G401.6 (cell line): Measurements from ENCODE around the gene XRCC5.

Source experiments
- FAIRE-seq: peaks from 2 replicates; lab custom pipeline; 2012; peaks lifted over from hg19 to GRCh38; lab: Jason Lieb, UNC

Gene XRCC5

GRCh38 chr2:216233281-216233995 lies 124.3 kb downstream of the XRCC5 start:
- FAIRE-seq = no peak

GRCh38 chr2:216234106-216234505 lies 125.0 kb downstream of the XRCC5 start:
- no peak for FAIRE-seq

- no peak for FAIRE-seq
These were observed 126.3 kb downstream of the XRCC5 start for GRCh38 chr2:216235462-216235861.

- FAIRE-seq = no peak
These were observed 126.7 kb downstream of the XRCC5 start for GRCh38 chr2:216235896-216236295.

GRCh38 chr2:216236486-216236885 lies 127.3 kb downstream of the XRCC5 start:
- no peak for FAIRE-seq

- FAIRE-seq = no peak
These were observed 133.2 kb downstream of the XRCC5 start for GRCh38 chr2:216242365-216242764.

GRCh38 chr2:216243026-216243425 lies 133.9 kb downstream of the XRCC5 start:
- no peak for FAIRE-seq

- FAIRE-seq = no peak
These were observed 136.3 kb downstream of the XRCC5 start for GRCh38 chr2:216245391-216245975.

- FAIRE-seq = no peak
These were observed 137.6 kb downstream of the XRCC5 start for GRCh38 chr2:216246766-216247165.
